H1 (cell line): Measurements from ENCODE around the gene GPX5.

ENCODE experiments used
- ATF3 ChIP-seq: IDR thresholded peaks from 2 replicates; pipeline ENCODE4 v1.6.1; 2011; ENCODE audit warnings: low read depth, mild to moderate bottlenecking, low read length; ENCODE audit not compliant: insufficient read depth
- EGR1 ChIP-seq: IDR thresholded peaks from 2 replicates; pipeline ENCODE4 v1.6.1; 2011; ENCODE audit warnings: low read depth, low read length, borderline replicate concordance

GRCh38 chr6:28537509-28538140 is 11.9 kb downstream of the GPX5 start:
- TF ChIP-seq ATF3 = no peak
- TF ChIP-seq EGR1 = no peak
